Lung (tissue), 12 donors: ENCODE results near the gene CLEC2D. TPM values are rescaled to one million over a fixed set of nuclear protein-coding genes. Genes with fewer than 3 reads are reported as not detected.

ENCODE experiments used
- ATAC-seq: fragments of 200-7000 bp; cut with Tn5 transposase; one replicate; pipeline ENCODE4 v1.9.1; 2020; ENCODE audit warnings: moderate number of reproducible peaks; ENCODE audit not compliant: insufficient read depth, low FRiP score
- DNase-seq, 3 donors: peaks; one replicate each; pipeline ENCODE4 v3.0.0-alpha.2; 2013 to 2017
- H3K27ac ChIP-seq, 2 donors: one replicate each; pipeline ENCODE4 v1.5.1; 2013; ENCODE audit warnings: mild to moderate bottlenecking in 2 of 2, moderate library complexity in 2 of 2, control low read depth in 1 of 2, inconsistent platforms in 1 of 2, low read depth in 1 of 2, low read length in 1 of 2
- H3K27me3 ChIP-seq, 3 donors: one replicate each; pipeline ENCODE4 v1.5.1; 2013; ENCODE audit warnings: low read length in 2 of 3; ENCODE audit not compliant: control insufficient read depth in 3 of 3, insufficient read depth in 3 of 3
- H3K36me3 ChIP-seq, 4 donors: one replicate each; pipeline ENCODE4 v1.5.1; 2013; ENCODE audit warnings: low read length in 4 of 4, mild to moderate bottlenecking in 1 of 4, moderate library complexity in 1 of 4; ENCODE audit not compliant: control insufficient read depth in 4 of 4, insufficient read depth in 4 of 4
- H3K4me1 ChIP-seq, 5 donors: one replicate each; pipeline ENCODE4 v1.5.1; 2013; ENCODE audit warnings: low read length in 5 of 5, mild to moderate bottlenecking in 2 of 5, moderate library complexity in 1 of 5; ENCODE audit not compliant: control insufficient read depth in 5 of 5, insufficient read depth in 5 of 5
- H3K4me3 ChIP-seq: one replicate; pipeline ENCODE4 v1.5.1; 2013; ENCODE audit warnings: mild to moderate bottlenecking, control low read depth, moderate library complexity
- H3K9ac ChIP-seq, 2 donors: one replicate each; pipeline ENCODE4 v1.5.1; 2013; ENCODE audit warnings: low read length in 2 of 2, control low read depth in 1 of 2; ENCODE audit not compliant: insufficient read depth in 1 of 2
- H3K9me3 ChIP-seq, 4 donors: one replicate each; pipeline ENCODE4 v1.5.1; 2013; ENCODE audit warnings: low read length in 3 of 4, mild to moderate bottlenecking in 1 of 4, moderate library complexity in 1 of 4; ENCODE audit not compliant: control insufficient read depth in 4 of 4, insufficient read depth in 3 of 4
- WGBS, 2 donors: extraction: QIAGEN DNeasy Blood & Tissue Kit; methylation state at CpG; one replicate each; pipeline ENCODE4 v1.1.7; 2013; 5-methylcytosine and 5-hydroxymethylcytosine counted together
- polyA plus RNA-seq, 2 donors: library from polyadenylated mRNA; stranded (reverse); fragments of 200-250 nt; gene quantifications; one replicate each; pipeline ENCODE4 v1.2.1, GENCODE V29; 2013
- total RNA-seq, 2 donors: library from RNA; depleted of rRNA in 1 of 2; stranded (reverse); fragments of >200 nt in 1 of 2; gene quantifications; one replicate each; pipeline ENCODE4 v1.2.1, GENCODE V29; 2014 to 2021
- TF ChIP-seq, protein P1 (sequence below): IDR thresholded peaks from 2 replicates; pipeline ENCODE4 v1.5.1; 2012; ENCODE audit warnings: mild to moderate bottlenecking; ENCODE audit errors: control extremely low read depth, extremely low read depth
- donor health status: control.
- donor health status: control.
- donor health status: Bipolar disorder and iron deficiency.
- donor health status: healthy.
- donor health status: DM: yes; HTN: yes; CAD: no.

The CLEC2D gene
- total and polyA plus RNA-seq, 4 donors: 4.4 to 30.5 (median 9.0) TPM

DNA sequence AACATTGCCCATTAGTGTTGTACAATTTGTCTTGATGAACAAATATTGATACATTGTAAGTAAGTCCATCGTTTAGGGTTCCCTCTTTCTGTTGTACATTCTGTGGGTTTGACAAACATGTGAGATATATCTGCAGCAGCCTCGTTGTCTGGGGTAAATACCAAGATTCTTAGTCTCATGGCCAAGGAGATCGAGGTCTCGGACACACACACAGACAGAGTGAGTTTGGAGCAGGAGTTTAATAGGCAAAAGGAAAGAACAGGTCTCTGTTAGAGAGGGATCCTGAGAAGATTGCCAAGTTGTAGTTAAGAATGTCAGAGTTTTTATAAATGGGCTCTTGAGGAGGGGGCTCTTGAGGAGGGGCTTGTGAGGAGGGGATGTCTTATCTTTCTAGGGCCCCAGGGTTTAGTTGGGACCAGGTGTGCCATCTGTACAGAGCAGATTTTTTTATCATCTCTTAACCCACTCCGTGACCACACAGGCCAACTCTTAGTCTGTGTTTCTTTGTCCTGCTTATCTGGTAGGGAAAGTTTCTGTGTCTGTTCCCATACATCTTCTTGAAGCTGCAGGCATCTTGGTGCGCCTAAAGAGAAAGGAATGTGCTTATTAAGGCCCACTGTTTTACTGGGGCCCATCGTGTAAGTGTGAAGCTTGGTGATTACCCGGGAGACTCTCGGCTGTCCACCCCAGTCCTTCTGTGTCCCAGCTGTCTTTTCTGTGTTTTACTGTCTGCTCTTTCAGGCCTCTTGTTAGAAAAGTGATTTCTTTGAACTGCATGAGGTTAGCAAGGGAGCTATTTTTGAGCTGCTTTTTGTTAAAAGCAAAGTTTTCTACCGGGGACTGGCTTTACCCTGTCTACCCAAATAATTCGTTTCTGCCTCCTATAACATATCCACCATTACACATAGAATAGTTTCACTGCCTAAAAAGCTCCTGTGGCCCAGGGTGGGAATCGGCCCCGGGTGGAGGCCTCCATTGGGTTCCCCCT lies 22.4 kb upstream of the CLEC2D start:
- Histone ChIP-seq H3K9ac (peak overlapping the region; percentile 82 to 85), H3K9me3 (no peaks in the 10 kb centered on the region), H3K4me1 (peaks cover 0 to 31% (median 7%) of the 10 kb centered on the region in 5 donors), H3K27me3 (no peaks in the 10 kb centered on the region), H3K4me3 (no peak overlapping the region), H3K36me3 (peaks cover 0 to 3% (median 1%) of the 10 kb centered on the region in 4 donors), H3K27ac (peak overlapping the region; percentile 79 to 97)
- no peak for ATAC-seq
- TF ChIP-seq, protein P1, sequence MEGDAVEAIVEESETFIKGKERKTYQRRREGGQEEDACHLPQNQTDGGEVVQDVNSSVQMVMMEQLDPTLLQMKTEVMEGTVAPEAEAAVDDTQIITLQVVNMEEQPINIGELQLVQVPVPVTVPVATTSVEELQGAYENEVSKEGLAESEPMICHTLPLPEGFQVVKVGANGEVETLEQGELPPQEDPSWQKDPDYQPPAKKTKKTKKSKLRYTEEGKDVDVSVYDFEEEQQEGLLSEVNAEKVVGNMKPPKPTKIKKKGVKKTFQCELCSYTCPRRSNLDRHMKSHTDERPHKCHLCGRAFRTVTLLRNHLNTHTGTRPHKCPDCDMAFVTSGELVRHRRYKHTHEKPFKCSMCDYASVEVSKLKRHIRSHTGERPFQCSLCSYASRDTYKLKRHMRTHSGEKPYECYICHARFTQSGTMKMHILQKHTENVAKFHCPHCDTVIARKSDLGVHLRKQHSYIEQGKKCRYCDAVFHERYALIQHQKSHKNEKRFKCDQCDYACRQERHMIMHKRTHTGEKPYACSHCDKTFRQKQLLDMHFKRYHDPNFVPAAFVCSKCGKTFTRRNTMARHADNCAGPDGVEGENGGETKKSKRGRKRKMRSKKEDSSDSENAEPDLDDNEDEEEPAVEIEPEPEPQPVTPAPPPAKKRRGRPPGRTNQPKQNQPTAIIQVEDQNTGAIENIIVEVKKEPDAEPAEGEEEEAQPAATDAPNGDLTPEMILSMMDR: no peak
- DNase-seq: peak; percentile 32 to 69 (median 41)
- WGBS, 2 donors: 38 to 43% methylated on average over 13 of the region's 13 CpGs

DNA sequence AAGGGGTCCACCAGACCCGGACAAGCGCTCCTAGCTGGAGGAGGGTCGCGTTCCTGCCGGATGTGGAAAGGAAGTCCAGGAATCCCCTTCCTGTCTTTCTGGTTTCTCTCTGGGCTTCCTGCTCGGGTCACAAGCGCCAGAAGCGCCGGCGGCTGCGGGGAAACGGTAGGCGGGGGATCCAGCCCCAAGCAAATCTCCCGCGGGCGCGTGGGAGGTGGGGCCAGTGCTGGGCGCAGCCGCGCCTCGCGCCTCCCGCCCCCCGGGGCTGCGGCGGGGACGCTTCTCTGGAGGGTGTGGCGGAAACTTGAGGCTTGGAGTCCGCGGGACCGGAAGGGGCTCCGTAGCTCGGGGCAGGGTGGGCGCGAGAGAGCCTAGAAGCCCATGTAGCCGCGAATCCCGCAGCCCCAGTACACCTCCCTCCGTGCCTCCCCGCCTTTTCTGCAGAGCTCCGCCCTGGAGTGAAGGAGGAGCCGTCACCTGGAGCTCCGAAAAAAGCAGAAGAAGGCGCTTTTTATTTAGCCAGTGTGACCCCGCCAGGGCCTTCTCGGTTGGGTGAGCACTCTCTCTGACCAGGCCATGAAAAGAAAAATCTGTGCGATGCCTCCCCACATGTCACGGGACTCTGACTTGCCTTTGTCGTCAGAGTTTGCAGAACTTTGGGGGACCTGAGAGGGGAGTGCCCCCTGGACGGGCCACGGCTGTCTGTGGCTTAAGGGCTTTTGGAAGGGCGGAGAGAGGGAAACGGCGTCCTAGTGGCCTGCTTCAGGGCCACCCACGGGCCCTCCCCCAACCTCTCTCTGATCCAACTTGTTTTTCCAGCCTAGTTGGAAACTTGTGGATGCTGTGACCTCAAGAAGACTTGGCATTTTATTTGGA lies 21.4 kb upstream of the CLEC2D start:
- WGBS, 2 donors: 0 to 1% methylated on average over 48 to 55 of the region's 55 CpGs
- Histone ChIP-seq H3K4me3 (peak overlapping the region; percentile 62), H3K9me3 (no peaks in the 10 kb centered on the region), H3K9ac (peak overlapping the region; percentile 82 to 92), H3K27ac (peak overlapping the region; percentile 79 to 97), H3K36me3 (peaks cover 0 to 3% (median 1%) of the 10 kb centered on the region in 4 donors), H3K27me3 (no peaks in the 10 kb centered on the region), H3K4me1 (peaks cover 0 to 31% (median 7%) of the 10 kb centered on the region in 5 donors)
- TF ChIP-seq, protein P1: no peak
- ATAC-seq (peak; percentile 95), DNase-seq (peak; percentile 94 to 97 (median 95))

DNA sequence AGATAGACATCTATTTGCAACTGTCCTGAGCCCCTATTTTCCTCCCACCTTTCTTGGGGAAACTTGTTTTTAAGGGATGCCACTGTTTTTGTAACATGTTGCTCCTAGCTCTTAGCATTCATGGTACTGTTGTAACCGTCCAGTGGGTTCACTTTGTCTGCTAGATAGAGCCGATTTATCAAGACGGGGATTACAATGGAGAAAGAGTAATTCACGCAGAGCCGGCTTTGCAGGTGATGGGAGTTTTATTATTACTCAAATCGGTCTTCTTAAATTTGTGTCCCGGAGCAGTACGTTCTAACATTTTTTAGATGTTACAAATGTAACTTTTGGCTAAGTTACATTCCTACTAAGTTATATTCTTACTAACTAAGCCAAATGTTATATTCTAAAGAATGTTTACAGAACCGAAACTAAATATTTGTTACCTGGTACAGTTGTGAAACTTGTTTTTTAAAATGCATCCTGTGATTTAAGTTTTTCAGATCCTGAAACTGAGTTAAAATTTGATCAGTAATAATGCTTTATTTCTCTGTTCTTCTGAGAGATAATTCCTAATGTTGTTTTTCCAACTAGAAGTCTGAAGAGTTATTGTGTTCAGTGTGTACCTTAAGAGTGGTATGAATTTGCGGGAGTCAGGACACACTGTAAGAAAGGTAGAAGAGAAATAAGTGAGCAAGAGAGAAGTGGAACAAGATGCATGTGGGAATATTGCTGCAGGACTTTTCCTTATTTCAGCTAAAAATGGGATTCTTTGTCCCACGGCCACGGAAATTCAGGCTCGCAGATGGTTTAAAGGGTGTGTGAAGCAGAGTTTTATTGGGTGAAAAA lies 20.6 kb upstream of the CLEC2D start:
- ATAC-seq (no peak), DNase-seq (peak in 1 of 3 donors; percentile 30)
- Histone ChIP-seq H3K27ac (peak overlapping the region; percentile 79 to 97), H3K9ac (peak overlapping the region; percentile 78 to 92), H3K9me3 (no peaks in the 10 kb centered on the region), H3K4me3 (peak overlapping the region; percentile 62), H3K27me3 (no peaks in the 10 kb centered on the region), H3K36me3 (peaks cover 0 to 6% (median 3%) of the 10 kb centered on the region in 4 donors), H3K4me1 (peaks cover 0 to 31% (median 7%) of the 10 kb centered on the region in 5 donors)
- WGBS, 2 donors: 3 to 5% methylated on average over 13 of the region's 13 CpGs
- TF ChIP-seq, protein P1: no peak
